ENCODE data around the gene TMEM238L. TPM values are rescaled to one million over a fixed set of nuclear protein-coding genes. Genes with fewer than 3 reads are reported as not detected.

TMEM238L gene
- total and polyA plus RNA-seq, 2 donors (not counting 1 experiment from before 2014, with no cell fraction given): not detected

DNA sequence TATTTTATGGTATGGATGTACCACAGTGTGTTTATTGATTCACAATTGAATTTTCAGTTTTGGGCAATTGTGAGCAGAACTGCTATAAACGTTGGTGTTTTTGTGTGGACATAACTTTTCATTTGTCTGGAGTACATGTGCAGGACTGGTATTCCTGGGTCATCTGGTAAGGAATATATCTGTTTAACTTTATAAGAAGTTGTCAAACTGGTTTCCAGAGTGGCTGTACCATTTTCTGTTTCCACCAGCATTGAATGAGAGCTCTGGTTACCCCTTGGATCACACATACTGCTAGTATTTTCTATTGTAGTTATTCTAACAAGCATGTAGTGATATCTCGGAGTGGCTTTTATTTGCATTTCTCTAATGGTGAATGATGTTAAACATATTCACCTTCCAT is 24.3 kb downstream of the TMEM238L start:
- Histone ChIP-seq H3K79me2 (ENCODE audit: control insufficient read depth, insufficient read depth, low read length) (no peaks in the 10 kb centered on the region), H3K9ac (ENCODE audit: insufficient read depth, low read length) (no peak overlapping the region), H2AFZ (ENCODE audit: low read length) (no peak overlapping the region), H4K20me1 (ENCODE audit: control insufficient read depth, extremely low read depth, insufficient read depth, low read length) (no peaks in the 10 kb centered on the region), H3K27me3 (ENCODE audit: control insufficient read depth, insufficient read depth, low read length) (no peaks in the 10 kb centered on the region), H3K4me1 (ENCODE audit: control insufficient read depth, extremely low read depth, insufficient read depth, low read length) (no peaks in the 10 kb centered on the region), H3K4me3 (replicated peaks in 1 of 4; ENCODE audit: control extremely low read depth in 1 of 4, insufficient read depth in 1 of 4, low read depth in 3 of 4, low read length in 4 of 4) (no peak overlapping the region), H3K27ac (ENCODE audit: insufficient read depth, low read length) (no peak overlapping the region), H3K9me3 (ENCODE audit: control insufficient read depth, insufficient read depth, low read depth, low read length) (no peaks in the 10 kb centered on the region), H3K4me2 (ENCODE audit: extremely low read depth, insufficient read depth, low read length) (no peak overlapping the region), H3K36me3 (ENCODE audit: control insufficient read depth, insufficient read depth, low read length) (no peaks in the 10 kb centered on the region)
- TF ChIP-seq, protein P1, sequence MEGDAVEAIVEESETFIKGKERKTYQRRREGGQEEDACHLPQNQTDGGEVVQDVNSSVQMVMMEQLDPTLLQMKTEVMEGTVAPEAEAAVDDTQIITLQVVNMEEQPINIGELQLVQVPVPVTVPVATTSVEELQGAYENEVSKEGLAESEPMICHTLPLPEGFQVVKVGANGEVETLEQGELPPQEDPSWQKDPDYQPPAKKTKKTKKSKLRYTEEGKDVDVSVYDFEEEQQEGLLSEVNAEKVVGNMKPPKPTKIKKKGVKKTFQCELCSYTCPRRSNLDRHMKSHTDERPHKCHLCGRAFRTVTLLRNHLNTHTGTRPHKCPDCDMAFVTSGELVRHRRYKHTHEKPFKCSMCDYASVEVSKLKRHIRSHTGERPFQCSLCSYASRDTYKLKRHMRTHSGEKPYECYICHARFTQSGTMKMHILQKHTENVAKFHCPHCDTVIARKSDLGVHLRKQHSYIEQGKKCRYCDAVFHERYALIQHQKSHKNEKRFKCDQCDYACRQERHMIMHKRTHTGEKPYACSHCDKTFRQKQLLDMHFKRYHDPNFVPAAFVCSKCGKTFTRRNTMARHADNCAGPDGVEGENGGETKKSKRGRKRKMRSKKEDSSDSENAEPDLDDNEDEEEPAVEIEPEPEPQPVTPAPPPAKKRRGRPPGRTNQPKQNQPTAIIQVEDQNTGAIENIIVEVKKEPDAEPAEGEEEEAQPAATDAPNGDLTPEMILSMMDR (conservative IDR thresholded peaks at IDR 0.05 in 1 of 2, IDR thresholded peaks at IDR 0.05 in 1 of 2; ENCODE audit: low read depth in 1 of 2, low read length in 2 of 2): no peak
- TF ChIP-seq EZH2 (IDR thresholded peaks at IDR 0.05; ENCODE audit: low read length, missing control alignments): no peak
- DNase-seq (ENCODE audit: low read depth in 2 of 2): no peak

- TF ChIP-seq, protein P1 (conservative IDR thresholded peaks at IDR 0.05 in 1 of 2, IDR thresholded peaks at IDR 0.05 in 1 of 2; ENCODE audit: low read depth in 1 of 2, low read length in 2 of 2): no peak
- TF ChIP-seq EZH2 (IDR thresholded peaks at IDR 0.05; ENCODE audit: low read length, missing control alignments): no peak
- Histone ChIP-seq H3K4me3 (replicated peaks in 1 of 4; ENCODE audit: control extremely low read depth in 1 of 4, insufficient read depth in 1 of 4, low read depth in 3 of 4, low read length in 4 of 4) (no peak overlapping the region), H3K27ac (ENCODE audit: insufficient read depth, low read length) (no peak overlapping the region), H3K27me3 (ENCODE audit: control insufficient read depth, insufficient read depth, low read length) (no peaks in the 10 kb centered on the region), H3K79me2 (ENCODE audit: control insufficient read depth, insufficient read depth, low read length) (no peaks in the 10 kb centered on the region), H3K4me2 (ENCODE audit: extremely low read depth, insufficient read depth, low read length) (no peak overlapping the region), H3K9ac (ENCODE audit: insufficient read depth, low read length) (no peak overlapping the region), H2AFZ (ENCODE audit: low read length) (no peak overlapping the region), H4K20me1 (ENCODE audit: control insufficient read depth, extremely low read depth, insufficient read depth, low read length) (no peaks in the 10 kb centered on the region), H3K36me3 (ENCODE audit: control insufficient read depth, insufficient read depth, low read length) (no peaks in the 10 kb centered on the region), H3K9me3 (ENCODE audit: control insufficient read depth, insufficient read depth, low read depth, low read length) (no peaks in the 10 kb centered on the region), H3K4me1 (ENCODE audit: control insufficient read depth, extremely low read depth, insufficient read depth, low read length) (no peaks in the 10 kb centered on the region)
- no peak for DNase-seq (ENCODE audit: low read depth in 2 of 2)
Observed at GRCh38 chr17:10777890-10778289, 26.0 kb downstream of the TMEM238L start.

GRCh38 chr17:10777131-10777807 is 26.6 kb downstream of the TMEM238L start:
- no peaks in the 10 kb centered on the region for H4K20me1 ChIP-seq (ENCODE audit: control insufficient read depth, extremely low read depth, insufficient read depth, low read length)
- H3K9ac ChIP-seq (ENCODE audit: insufficient read depth, low read length): no peak overlapping the region
- H3K4me2 ChIP-seq (ENCODE audit: extremely low read depth, insufficient read depth, low read length): no peak overlapping the region
- no peaks in the 10 kb centered on the region for H3K4me1 ChIP-seq (ENCODE audit: control insufficient read depth, extremely low read depth, insufficient read depth, low read length)
- DNase-seq (ENCODE audit: low read depth in 2 of 2): no peak
- no peaks in the 10 kb centered on the region for H3K27me3 ChIP-seq (ENCODE audit: control insufficient read depth, insufficient read depth, low read length)
- no peak overlapping the region for H3K27ac ChIP-seq (ENCODE audit: insufficient read depth, low read length)
- H2AFZ ChIP-seq (ENCODE audit: low read length): no peak overlapping the region
- TF ChIP-seq EZH2 (IDR thresholded peaks at IDR 0.05; ENCODE audit: low read length, missing control alignments): no peak
- TF ChIP-seq, protein P1 (conservative IDR thresholded peaks at IDR 0.05 in 1 of 2, IDR thresholded peaks at IDR 0.05 in 1 of 2; ENCODE audit: low read depth in 1 of 2, low read length in 2 of 2): no peak
- no peaks in the 10 kb centered on the region for H3K9me3 ChIP-seq (ENCODE audit: control insufficient read depth, insufficient read depth, low read depth, low read length)
- no peaks in the 10 kb centered on the region for H3K79me2 ChIP-seq (ENCODE audit: control insufficient read depth, insufficient read depth, low read length)
- no peak overlapping the region for H3K4me3 ChIP-seq (replicated peaks in 1 of 4; ENCODE audit: control extremely low read depth in 1 of 4, insufficient read depth in 1 of 4, low read depth in 3 of 4, low read length in 4 of 4)
- H3K36me3 ChIP-seq (ENCODE audit: control insufficient read depth, insufficient read depth, low read length): no peaks in the 10 kb centered on the region

Data from fibroblast of lung (primary cell).